ENCODE measurements around the gene ERV3-1. TPM values are rescaled to one million over a fixed set of nuclear protein-coding genes. Genes with fewer than 3 reads are reported as not detected.

The ERV3-1 gene
- total RNA-seq, 2 experiments from 2014 or later, result 9.9 to 10.7 TPM

GRCh38 chr7:64990936-64991335, 15.6 kb downstream of the ERV3-1 start, which contains the start of gene ZNF117:
Gene ZNF117, minus strand, starts transcription at chr7:64991036.
- TF ChIP-seq CTCF (IDR thresholded peaks at IDR 0.05), result no peak
- Mint-ChIP-seq H3K4me3 (no peak within 1 kb of the TSS), H3K9me3 (peaks cover 68% of the 10 kb centered on the region), H3K36me3 (ENCODE audit: low read depth) (peaks cover 64% of the 10 kb centered on the region), H3K27me3 (no peaks in the 10 kb centered on the region), H3K27ac (no peak within 1 kb of the TSS), H3K4me1 (ENCODE audit: low read depth) (no peaks in the 10 kb centered on the region)
- ChIA-PET POLR2A (no interaction called here), CTCF (no interaction called here)
- ATAC-seq (no peak), DNase-seq (no peak)
- intact Hi-C loops (cut with micrococcal nuclease), result no loop called here

- Mint-ChIP-seq H3K27ac (no peak overlapping the region), H3K4me1 (ENCODE audit: low read depth) (no peaks in the 10 kb centered on the region), H3K27me3 (no peaks in the 10 kb centered on the region), H3K4me3 (no peak overlapping the region), H3K9me3 (peaks cover 70% of the 10 kb centered on the region), H3K36me3 (ENCODE audit: low read depth) (peaks cover 67% of the 10 kb centered on the region)
- TF ChIP-seq CTCF (IDR thresholded peaks at IDR 0.05), result no peak
- DNase-seq, result no peak
- ChIA-PET CTCF (no interaction called here), POLR2A (no interaction called here)
- intact Hi-C loops (cut with micrococcal nuclease), result no loop called here
- ATAC-seq, result no peak
These were observed 16.3 kb downstream of the ERV3-1 start for GRCh38 chr7:64990216-64990615.

DNA sequence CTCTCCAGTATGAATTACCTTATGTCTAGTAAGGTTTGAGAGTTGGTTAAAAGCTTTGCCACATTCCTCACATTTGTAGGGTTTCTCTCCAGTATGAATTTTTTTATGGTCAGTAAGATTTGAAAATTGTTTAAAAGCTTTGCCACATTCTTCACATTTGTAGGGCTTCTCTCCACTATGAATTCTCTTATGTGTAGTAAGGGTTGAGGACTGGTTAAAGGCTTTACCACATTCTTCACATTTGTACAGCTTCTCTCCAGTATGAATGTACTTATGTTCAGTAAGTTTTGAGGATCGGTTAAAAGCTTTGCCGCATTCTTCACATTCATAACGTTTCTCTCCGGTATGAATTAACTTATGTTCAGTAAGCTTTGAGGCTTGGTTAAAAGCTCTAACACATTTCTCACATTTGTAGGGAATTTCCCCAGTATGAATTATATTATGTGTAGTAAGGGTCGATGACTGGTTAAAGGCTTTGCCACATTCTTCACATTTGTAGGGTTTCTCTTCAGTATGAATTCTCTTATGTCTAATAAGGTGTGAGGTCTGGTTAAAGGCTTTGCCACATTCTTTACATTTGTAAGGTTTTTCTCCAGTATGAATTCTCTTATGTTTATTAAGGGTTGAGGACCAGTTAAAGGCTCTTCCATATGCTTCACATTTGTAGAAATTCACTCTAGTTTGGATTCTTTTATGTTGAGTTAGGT, 27.8 kb downstream of the ERV3-1 start:
- TF ChIP-seq CTCF (IDR thresholded peaks at IDR 0.05), result no peak
- Mint-ChIP-seq H3K27me3 (no peaks in the 10 kb centered on the region), H3K4me3 (no peak overlapping the region), H3K27ac (no peak overlapping the region), H3K36me3 (ENCODE audit: low read depth) (peaks cover 57% of the 10 kb centered on the region), H3K9me3 (peaks cover 54% of the 10 kb centered on the region), H3K4me1 (ENCODE audit: low read depth) (no peaks in the 10 kb centered on the region)
- ATAC-seq (no peak), DNase-seq (no peak)
- POLR2A ChIA-PET, result no interaction called here
- intact Hi-C loops (cut with micrococcal nuclease), result no loop called here
- CTCF ChIA-PET, result no interaction called here

GRCh38 chr7:64965594-64965993, 40.9 kb downstream of the ERV3-1 start:
- no peak for DNase-seq
- H3K27ac Mint-ChIP-seq, result no peak overlapping the region
- H3K36me3 Mint-ChIP-seq (ENCODE audit: low read depth), result peaks cover 1% of the 10 kb centered on the region
- ATAC-seq, result no peak
- H3K9me3 Mint-ChIP-seq, result peaks cover 31% of the 10 kb centered on the region
- no peaks in the 10 kb centered on the region for H3K4me1 Mint-ChIP-seq (ENCODE audit: low read depth)
- intact Hi-C loops (cut with micrococcal nuclease), result no loop called here
- no peaks in the 10 kb centered on the region for H3K27me3 Mint-ChIP-seq
- TF ChIP-seq CTCF (IDR thresholded peaks at IDR 0.05), result no peak
- POLR2A ChIA-PET, result no interaction called here
- CTCF ChIA-PET, result no interaction called here
- H3K4me3 Mint-ChIP-seq, result no peak overlapping the region

DNA sequence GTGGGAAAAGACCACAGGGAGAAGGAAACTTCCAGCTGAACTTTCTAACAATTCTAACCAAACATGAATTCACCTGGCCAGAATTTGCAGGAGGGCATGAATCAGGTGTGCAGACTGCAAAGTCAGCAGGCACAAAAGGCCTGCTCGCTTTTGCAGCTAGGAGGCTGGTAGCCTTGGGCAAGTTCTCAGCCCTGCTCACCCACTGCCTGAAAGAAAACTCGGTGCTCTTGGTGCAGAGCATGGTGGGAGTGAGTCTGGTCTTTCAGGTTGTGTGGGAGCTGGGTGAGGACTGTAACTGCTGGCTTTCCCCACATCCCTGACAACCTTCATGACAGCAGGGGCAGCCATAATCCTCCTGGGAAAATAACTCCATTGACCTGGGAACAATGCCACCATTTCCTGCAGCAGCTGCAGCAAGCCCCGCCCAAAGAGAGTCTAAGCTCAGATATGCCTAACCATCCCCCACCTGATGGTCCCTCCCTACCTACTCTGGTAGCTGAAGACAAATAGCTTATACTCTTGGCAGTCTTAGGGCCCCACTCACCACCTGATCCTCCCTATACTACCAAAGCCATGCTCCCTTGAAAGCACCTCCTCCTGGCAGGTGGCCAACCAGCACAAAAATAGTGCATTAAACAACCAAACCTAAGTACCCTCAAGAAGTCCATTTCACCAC, 47.3 kb downstream of the ERV3-1 start:
- Mint-ChIP-seq H3K27ac (no peak overlapping the region), H3K4me3 (no peak overlapping the region), H3K36me3 (ENCODE audit: low read depth) (no peaks in the 10 kb centered on the region), H3K9me3 (peaks cover 14% of the 10 kb centered on the region), H3K4me1 (ENCODE audit: low read depth) (no peaks in the 10 kb centered on the region), H3K27me3 (peaks cover 2% of the 10 kb centered on the region)
- intact Hi-C loops (cut with micrococcal nuclease), result no loop called here
- ChIA-PET CTCF (interaction anchor here (0.7 to 2.9 kb wide), 2 partner anchors 8 to 12 kb away, joined by 3 to 13 read pairs; no protein-coding TSS in a partner anchor), POLR2A (no interaction called here)
- DNase-seq, result no peak
- ATAC-seq, result no peak
- no peak for TF ChIP-seq CTCF (IDR thresholded peaks at IDR 0.05)
